ENCODE results near the gene DNAH1.

The DNAH1 gene

GRCh38 chr3:52429031-52429430 is 112.9 kb downstream of the DNAH1 start:
- no peak for TF ChIP-seq CTCF (IDR thresholded peaks at IDR 0.05; ENCODE audit: low read depth, low read length)
- DNase-seq (ENCODE audit: extremely low read depth, low read depth), result no peak

GRCh38 chr3:52429779-52430415 is 113.8 kb downstream of the DNAH1 start:
- no peak for DNase-seq (ENCODE audit: extremely low read depth, low read depth)
- no peak for TF ChIP-seq CTCF (IDR thresholded peaks at IDR 0.05; ENCODE audit: low read depth, low read length)

- no peak for TF ChIP-seq CTCF (IDR thresholded peaks at IDR 0.05; ENCODE audit: low read depth, low read length)
- DNase-seq (ENCODE audit: extremely low read depth, low read depth), result no peak
Measured at GRCh38 chr3:52430416-52430810, 114.3 kb downstream of the DNAH1 start.

GRCh38 chr3:52431459-52432223 is 115.5 kb downstream of the DNAH1 start:
- TF ChIP-seq CTCF (IDR thresholded peaks at IDR 0.05; ENCODE audit: low read depth, low read length), result no peak

GRCh38 chr3:52432225-52432624 is 116.1 kb downstream of the DNAH1 start:
- TF ChIP-seq CTCF (IDR thresholded peaks at IDR 0.05; ENCODE audit: low read depth, low read length), result no peak
- no peak for DNase-seq (ENCODE audit: extremely low read depth, low read depth)

More at GRCh38 chr3:52431459-52432223, 115.5 kb downstream of the DNAH1 start:
- DNase-seq (ENCODE audit: extremely low read depth, low read depth), result no peak

GRCh38 chr3:52432691-52433141 is 116.6 kb downstream of the DNAH1 start:
- TF ChIP-seq CTCF (IDR thresholded peaks at IDR 0.05; ENCODE audit: low read depth, low read length), result no peak
- no peak for DNase-seq (ENCODE audit: extremely low read depth, low read depth)

GRCh38 chr3:52433328-52433995 is 117.3 kb downstream of the DNAH1 start:
- no peak for TF ChIP-seq CTCF (IDR thresholded peaks at IDR 0.05; ENCODE audit: low read depth, low read length)
- no peak for DNase-seq (ENCODE audit: extremely low read depth, low read depth)

Measured in AG09319 (cell line).